ENCODE data around the gene SYT9. TPM values are rescaled to one million over a fixed set of nuclear protein-coding genes. Genes with fewer than 3 reads are reported as not detected.

The SYT9 gene
- total and polyA plus RNA-seq, 9 of the 15 experiments (the other 6 are each of a cell fraction or from before 2014, with no cell fraction given), result 0.01 TPM; not detected in 8

GRCh38 chr11:7278314-7278917 lies 26.7 kb downstream of the SYT9 start:
- 0% methylated on average over 3 of the region's 3 CpGs for WGBS (ENCODE audit: insufficient coverage, low coverage, missing lambda C conversion rate)
- H3K9me1 ChIP-seq (ENCODE audit: control insufficient read depth, insufficient read depth, low read length), result no peaks in the 10 kb centered on the region
- ChIA-PET CTCF (ENCODE audit: low intra/inter-chr PET ratio) (no interaction called here), POLR2A (interaction anchor here (0.6 kb wide), 1 partner anchor 667 kb away, joined by 3 read pairs; no protein-coding TSS in a partner anchor)
- H4K20me1 ChIP-seq (replicated peaks; ENCODE audit: control insufficient read depth, insufficient read depth, low read length), result no peaks in the 10 kb centered on the region
- H3K4me1 ChIP-seq (replicated peaks in 1 of 2; ENCODE audit: control insufficient read depth in 2 of 2, insufficient read depth in 2 of 2, low read length in 2 of 2), result no peaks in the 10 kb centered on the region
- no peak overlapping the region for H3K9ac ChIP-seq (ENCODE audit: insufficient read depth in 1 of 2, low read depth in 2 of 2, low read length in 2 of 2)
- no peak for FAIRE-seq
- peak; percentile 70 for ATAC-seq
- no peaks in the 10 kb centered on the region for H3K36me3 ChIP-seq (ENCODE audit: control insufficient read depth, insufficient read depth, low read length)
- in situ Hi-C loops (cut with MboI) (no loop called here), intact Hi-C loops (cut with micrococcal nuclease) (loop anchor here (2.0 kb wide), 1 partner anchor 180 kb away; no protein-coding TSS in a partner anchor)
- H3K9me3 ChIP-seq (replicated peaks; ENCODE audit: control insufficient read depth, insufficient read depth, low read depth, low read length), result no peaks in the 10 kb centered on the region
- H3K4me3 ChIP-seq, result no peak overlapping the region
- no TSS peak for BruUV-seq (replicated peaks)
- H3K27ac ChIP-seq (ENCODE audit: extremely low read depth, low read depth, low read length), result no peak overlapping the region
- no peak for TF ChIP-seq ZNF175 (CRISPR knock-in tag; IDR thresholded peaks at IDR 0.05; ENCODE audit: low read depth)
- TF ChIP-seq ZSCAN29 (IDR thresholded peaks at IDR 0.05), result no peak
- peak; percentile 47 to 62 for TF ChIP-seq RAD21 (CRISPR knock-in tag; conservative IDR thresholded peaks at IDR 0.05 in 1 of 2, IDR thresholded peaks at IDR 0.05 in 1 of 2)
- TF ChIP-seq, protein P1, sequence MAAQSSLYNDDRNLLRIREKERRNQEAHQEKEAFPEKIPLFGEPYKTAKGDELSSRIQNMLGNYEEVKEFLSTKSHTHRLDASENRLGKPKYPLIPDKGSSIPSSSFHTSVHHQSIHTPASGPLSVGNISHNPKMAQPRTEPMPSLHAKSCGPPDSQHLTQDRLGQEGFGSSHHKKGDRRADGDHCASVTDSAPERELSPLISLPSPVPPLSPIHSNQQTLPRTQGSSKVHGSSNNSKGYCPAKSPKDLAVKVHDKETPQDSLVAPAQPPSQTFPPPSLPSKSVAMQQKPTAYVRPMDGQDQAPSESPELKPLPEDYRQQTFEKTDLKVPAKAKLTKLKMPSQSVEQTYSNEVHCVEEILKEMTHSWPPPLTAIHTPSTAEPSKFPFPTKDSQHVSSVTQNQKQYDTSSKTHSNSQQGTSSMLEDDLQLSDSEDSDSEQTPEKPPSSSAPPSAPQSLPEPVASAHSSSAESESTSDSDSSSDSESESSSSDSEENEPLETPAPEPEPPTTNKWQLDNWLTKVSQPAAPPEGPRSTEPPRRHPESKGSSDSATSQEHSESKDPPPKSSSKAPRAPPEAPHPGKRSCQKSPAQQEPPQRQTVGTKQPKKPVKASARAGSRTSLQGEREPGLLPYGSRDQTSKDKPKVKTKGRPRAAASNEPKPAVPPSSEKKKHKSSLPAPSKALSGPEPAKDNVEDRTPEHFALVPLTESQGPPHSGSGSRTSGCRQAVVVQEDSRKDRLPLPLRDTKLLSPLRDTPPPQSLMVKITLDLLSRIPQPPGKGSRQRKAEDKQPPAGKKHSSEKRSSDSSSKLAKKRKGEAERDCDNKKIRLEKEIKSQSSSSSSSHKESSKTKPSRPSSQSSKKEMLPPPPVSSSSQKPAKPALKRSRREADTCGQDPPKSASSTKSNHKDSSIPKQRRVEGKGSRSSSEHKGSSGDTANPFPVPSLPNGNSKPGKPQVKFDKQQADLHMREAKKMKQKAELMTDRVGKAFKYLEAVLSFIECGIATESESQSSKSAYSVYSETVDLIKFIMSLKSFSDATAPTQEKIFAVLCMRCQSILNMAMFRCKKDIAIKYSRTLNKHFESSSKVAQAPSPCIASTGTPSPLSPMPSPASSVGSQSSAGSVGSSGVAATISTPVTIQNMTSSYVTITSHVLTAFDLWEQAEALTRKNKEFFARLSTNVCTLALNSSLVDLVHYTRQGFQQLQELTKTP (IDR thresholded peaks at IDR 0.05; ENCODE audit: low read depth in 1 of 2, partially characterized antibody in 2 of 2), result no peak
- no peak for TF ChIP-seq OTX1 (CRISPR knock-in tag; IDR thresholded peaks at IDR 0.05)
- TF ChIP-seq ZBTB7A (IDR thresholded peaks at IDR 0.05; ENCODE audit: borderline replicate concordance, control insufficient read depth, low read depth, low read length), result no peak
- no peak for TF ChIP-seq ZNF316 (IDR thresholded peaks at IDR 0.05)
- peak; percentile 49 to 57 (median 53); a peak in 5 of 6 replicates for TF ChIP-seq CTCF (IDR thresholded peaks at IDR 0.05 in 2 of 3, conservative IDR thresholded peaks at IDR 0.05 in 1 of 3; ENCODE audit: insufficient read depth in 2 of 3, low read depth in 1 of 3, low read length in 3 of 3)
- TF ChIP-seq SMC3 (conservative IDR thresholded peaks at IDR 0.05; ENCODE audit: insufficient read depth, low read depth, low read length), result 0 out of 2 replicates have a peak, but pooled peaks have one; percentile 13
- no peaks in the 10 kb centered on the region for H3K79me2 ChIP-seq (ENCODE audit: control insufficient read depth, insufficient read depth, low read length)
- H3K4me2 ChIP-seq (ENCODE audit: insufficient read depth, low read length), result no peak overlapping the region
- H3K27me3 ChIP-seq (ENCODE audit: control insufficient read depth in 2 of 2, insufficient read depth in 2 of 2, low read length in 2 of 2), result no peaks in the 10 kb centered on the region
- no peak overlapping the region for H2AFZ ChIP-seq (ENCODE audit: low read depth, low read length)
- peak; percentile 30 to 46 (median 37) for DNase-seq (ENCODE audit: extremely low read depth in 1 of 4, low spot score in 3 of 4)
